SHP77 (cell line): Measurements from ENCODE around the gene GSG1L.
"Not testable (repeated sequence)": the region's sequence is repeated elsewhere in the genome, so short reads cannot be mapped to it uniquely, and the experiment has no call there.

Experiments
- DNase-seq, 2 experiments: peaks; one replicate each; lab custom pipeline; 2025; lab: John Stamatoyannopoulos, UW

The GSG1L gene

GRCh38 chr16:27903046-27903655, 160.4 kb downstream of the GSG1L start:
- DNase-seq, result no peak

- DNase-seq, result no peak
These were observed 161.0 kb downstream of the GSG1L start for GRCh38 chr16:27902551-27902950.

GRCh38 chr16:27901956-27902355, 161.6 kb downstream of the GSG1L start:
- no peak for DNase-seq

- no peak for DNase-seq
These were observed 163.8 kb downstream of the GSG1L start for GRCh38 chr16:27899736-27900135.

- no peak for DNase-seq
These were observed 169.1 kb downstream of the GSG1L start for GRCh38 chr16:27894386-27894785.

GRCh38 chr16:27892879-27893278, 170.6 kb downstream of the GSG1L start:
- no peak for DNase-seq

- no peak for DNase-seq
These were observed 172.6 kb downstream of the GSG1L start for GRCh38 chr16:27890866-27891265.

- no peak for DNase-seq
These were observed 173.5 kb downstream of the GSG1L start for GRCh38 chr16:27890006-27890405.

- DNase-seq, result no peak
These were observed 179.9 kb downstream of the GSG1L start for GRCh38 chr16:27883576-27883975.

- no peak for DNase-seq
These were observed 183.2 kb downstream of the GSG1L start for GRCh38 chr16:27880287-27880686.

- no peak for DNase-seq
These were observed 183.8 kb downstream of the GSG1L start for GRCh38 chr16:27879601-27880247.

GRCh38 chr16:27872627-27873026, 190.9 kb downstream of the GSG1L start:
- DNase-seq, result not testable (repeated sequence)

- no peak for DNase-seq
These were observed 193.3 kb downstream of the GSG1L start for GRCh38 chr16:27870116-27870798.

GRCh38 chr16:27869411-27869810, 194.1 kb downstream of the GSG1L start:
- no peak for DNase-seq

GRCh38 chr16:27868180-27868579, 195.3 kb downstream of the GSG1L start:
- DNase-seq, result no peak

- peak; percentile 76 to 81 for DNase-seq
These were observed 196.1 kb downstream of the GSG1L start for GRCh38 chr16:27867122-27868110.

- no peak for DNase-seq
These were observed 200.1 kb downstream of the GSG1L start for GRCh38 chr16:27863377-27863776.

GRCh38 chr16:27862953-27863352, 200.6 kb downstream of the GSG1L start:
- DNase-seq, result no peak

- no peak for DNase-seq
These were observed 203.4 kb downstream of the GSG1L start for GRCh38 chr16:27860091-27860490.

GRCh38 chr16:27859020-27859419, 204.5 kb downstream of the GSG1L start:
- DNase-seq, result no peak

- DNase-seq, result no peak
These were observed 209.9 kb downstream of the GSG1L start for GRCh38 chr16:27853651-27854050.

- DNase-seq, result no peak
These were observed 210.4 kb downstream of the GSG1L start for GRCh38 chr16:27853101-27853500.
